Aorta (tissue), 5 donors: ENCODE results near the gene PHACTR1. TPM values are rescaled to one million over a fixed set of nuclear protein-coding genes. Genes with fewer than 3 reads are reported as not detected.
"Not testable (repeated sequence)": the region's sequence is repeated elsewhere in the genome, so short reads cannot be mapped to it uniquely, and the experiment has no call there.

Experiments
- ATAC-seq: fragments of 200-7000 bp; cut with Tn5 transposase; one replicate; pipeline ENCODE4 v1.9.1; 2022; ENCODE audit warnings: moderate library complexity; ENCODE audit not compliant: low FRiP score
- DNase-seq, 2 donors: peaks; one replicate each; pipeline ENCODE4 v3.0.0-alpha.2; 2020
- H3K27ac ChIP-seq, 2 donors: one replicate each; pipeline ENCODE4 v1.5.1; 2013; ENCODE audit warnings: low read length in 2 of 2, mild to moderate bottlenecking in 2 of 2, moderate library complexity in 2 of 2, control low read depth in 1 of 2, inconsistent platforms in 1 of 2, low read depth in 1 of 2
- H3K27me3 ChIP-seq, 2 donors: one replicate each; pipeline ENCODE4 v1.6.1; 2013; ENCODE audit warnings: control low read depth in 1 of 2, low read length in 1 of 2, mild to moderate bottlenecking in 1 of 2, moderate library complexity in 1 of 2; ENCODE audit not compliant: insufficient read depth in 2 of 2, control insufficient read depth in 1 of 2
- H3K36me3 ChIP-seq, 2 donors: one replicate each; pipeline ENCODE4 v1.6.1; 2013; ENCODE audit warnings: control low read depth in 1 of 2, low read length in 1 of 2, mild to moderate bottlenecking in 1 of 2; ENCODE audit not compliant: insufficient read depth in 2 of 2, control insufficient read depth in 1 of 2
- H3K4me1 ChIP-seq, 2 donors: one replicate each; pipeline ENCODE4 v1.6.1; 2013; ENCODE audit warnings: low read length in 2 of 2, control low read depth in 1 of 2, mild to moderate bottlenecking in 1 of 2, moderate library complexity in 1 of 2; ENCODE audit not compliant: insufficient read depth in 2 of 2, control insufficient read depth in 1 of 2
- H3K4me3 ChIP-seq, 2 donors: one replicate each; pipeline ENCODE4 v1.5.1; 2013; ENCODE audit warnings: low read length in 2 of 2, control low read depth in 1 of 2, mild to moderate bottlenecking in 1 of 2
- H3K9me3 ChIP-seq: one replicate; pipeline ENCODE4 v1.6.1; 2013; ENCODE audit warnings: mild to moderate bottlenecking, low read length; ENCODE audit not compliant: control insufficient read depth
- WGBS, 2 donors: extraction: QIAGEN DNeasy Blood & Tissue Kit; methylation state at CpG; one replicate each; pipeline ENCODE4 v1.1.7; 2013; 5-methylcytosine and 5-hydroxymethylcytosine counted together
- intact Hi-C, 2 donors: fragments of 100-400 bp; cut with DNase I; formaldehyde crosslinking; loops; one replicate each; pipeline versions ENCODE4 v1.14.2 to v1.15.0; 2022
- polyA plus RNA-seq, 2 donors: library from polyadenylated mRNA; stranded (reverse); fragments of 200-250 nt; gene quantifications; one replicate each; pipeline ENCODE4 v1.2.3, GENCODE V29; 2013
- total RNA-seq, 2 donors: library from RNA; stranded (reverse); fragmentation: NEBNext Ultra II Directional; extraction: Animal tissue kit (Norgen Biotek cat#: 25700); gene quantifications; one replicate each; pipeline ENCODE4 v1.2.1, GENCODE V29; 2021
- donor health status: healthy with polysubstance abuse.
- donor health status: Bipolar disorder and iron deficiency.
- donor health status: DM: no; HTN: no; CAD: no.
- donor health status: DM: no; HTN: no; CAD: no.
- donor health status: DM: yes; HTN: yes; CAD: no.

Gene PHACTR1
- total and polyA plus RNA-seq, 4 donors = 3.2 to 89.4 (median 20.1) TPM

DNA sequence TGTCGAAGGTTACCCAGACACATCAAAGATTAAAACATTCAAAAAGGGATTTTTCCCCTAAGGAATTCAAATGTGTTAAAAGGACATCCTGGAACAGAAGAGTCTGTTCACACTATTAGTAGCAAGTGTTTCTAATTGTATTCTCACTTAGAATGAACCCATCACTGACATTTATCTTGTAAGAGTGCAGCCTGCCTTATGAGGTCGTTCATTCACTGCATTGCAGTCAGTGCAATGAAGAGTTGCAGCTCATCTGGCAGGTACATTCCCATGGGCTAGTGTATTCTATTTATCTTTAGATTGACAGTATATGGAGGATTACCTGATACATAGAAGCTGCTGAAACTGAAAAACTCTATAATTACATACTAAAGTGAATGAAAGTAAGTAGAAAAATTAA lies 36.5 kb downstream of the PHACTR1 start:
- no peaks in the 10 kb centered on the region for H3K4me1 ChIP-seq
- no peak overlapping the region for H3K4me3 ChIP-seq

DNA sequence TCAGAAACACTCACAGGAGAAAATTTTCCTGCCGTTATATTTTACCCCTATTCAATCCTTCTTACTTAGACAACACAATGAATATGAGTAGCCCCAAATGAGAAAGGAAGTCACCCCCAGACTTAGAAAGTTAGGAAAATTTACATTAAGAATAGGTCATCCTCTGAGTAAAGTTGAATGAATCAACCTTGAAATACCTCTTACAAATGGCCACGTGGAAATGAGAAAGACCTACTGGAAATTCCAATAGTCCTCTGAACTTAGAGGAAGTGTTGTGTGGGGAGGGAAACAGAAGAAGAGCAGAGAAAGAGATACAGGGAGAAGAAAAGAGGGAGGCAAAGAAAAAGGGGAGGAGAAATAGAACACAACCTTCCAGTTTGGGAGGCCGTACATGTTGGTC lies 43.7 kb downstream of the PHACTR1 start:
- Histone ChIP-seq H3K4me3 (no peak overlapping the region), H3K27me3 (no peaks in the 10 kb centered on the region), H3K36me3 (no peaks in the 10 kb centered on the region), H3K9me3 (peaks cover 3% of the 10 kb centered on the region), H3K27ac (no peak overlapping the region), H3K4me1 (no peaks in the 10 kb centered on the region)
- intact Hi-C loops = no loop called here
- no peak for DNase-seq
- ATAC-seq = no peak
- WGBS, 2 donors = 81 to 87% methylated on average over 3 of the region's 3 CpGs

More for the DNA sequence above, 36.5 kb downstream of the PHACTR1 start:
- Histone ChIP-seq H3K36me3 (no peaks in the 10 kb centered on the region), H3K27me3 (peaks cover 0 to 6% of the 10 kb centered on the region in 2 donors), H3K27ac (no peak overlapping the region), H3K9me3 (peaks cover 1% of the 10 kb centered on the region)
- intact Hi-C loops = no loop called here
- WGBS, 2 donors = 77 to 80% methylated on average over 2 of the region's 2 CpGs
- ATAC-seq (no peak), DNase-seq (no peak)

DNA sequence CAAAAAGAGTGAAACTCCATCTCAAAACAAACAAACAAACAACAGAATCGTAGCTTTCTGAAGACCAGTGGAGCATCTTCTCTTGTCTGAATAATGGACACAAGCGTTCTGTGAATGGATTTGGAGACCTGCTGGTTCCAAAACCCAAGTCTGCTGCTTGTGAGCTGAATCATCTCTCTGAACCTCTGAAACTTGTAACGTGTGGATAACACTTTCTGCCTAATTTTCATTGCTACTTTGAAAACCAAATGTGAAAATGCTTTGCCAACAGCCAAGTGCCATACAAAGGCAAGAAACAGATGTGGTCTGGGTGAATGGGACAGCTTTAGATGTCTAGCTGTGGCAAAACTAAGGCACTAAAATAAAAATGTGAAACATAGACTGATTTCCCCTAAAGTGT lies 44.3 kb downstream of the PHACTR1 start:
- H3K27me3 ChIP-seq = no peaks in the 10 kb centered on the region
- no peaks in the 10 kb centered on the region for H3K4me1 ChIP-seq
- no peak overlapping the region for H3K27ac ChIP-seq
- no peak for ATAC-seq
- no peak for DNase-seq
- H3K36me3 ChIP-seq = no peaks in the 10 kb centered on the region
- no peak overlapping the region for H3K4me3 ChIP-seq
- WGBS, 2 donors = 68 to 77% methylated on average over 3 of the region's 3 CpGs
- intact Hi-C loops = no loop called here
- peaks cover 3% of the 10 kb centered on the region for H3K9me3 ChIP-seq

DNA sequence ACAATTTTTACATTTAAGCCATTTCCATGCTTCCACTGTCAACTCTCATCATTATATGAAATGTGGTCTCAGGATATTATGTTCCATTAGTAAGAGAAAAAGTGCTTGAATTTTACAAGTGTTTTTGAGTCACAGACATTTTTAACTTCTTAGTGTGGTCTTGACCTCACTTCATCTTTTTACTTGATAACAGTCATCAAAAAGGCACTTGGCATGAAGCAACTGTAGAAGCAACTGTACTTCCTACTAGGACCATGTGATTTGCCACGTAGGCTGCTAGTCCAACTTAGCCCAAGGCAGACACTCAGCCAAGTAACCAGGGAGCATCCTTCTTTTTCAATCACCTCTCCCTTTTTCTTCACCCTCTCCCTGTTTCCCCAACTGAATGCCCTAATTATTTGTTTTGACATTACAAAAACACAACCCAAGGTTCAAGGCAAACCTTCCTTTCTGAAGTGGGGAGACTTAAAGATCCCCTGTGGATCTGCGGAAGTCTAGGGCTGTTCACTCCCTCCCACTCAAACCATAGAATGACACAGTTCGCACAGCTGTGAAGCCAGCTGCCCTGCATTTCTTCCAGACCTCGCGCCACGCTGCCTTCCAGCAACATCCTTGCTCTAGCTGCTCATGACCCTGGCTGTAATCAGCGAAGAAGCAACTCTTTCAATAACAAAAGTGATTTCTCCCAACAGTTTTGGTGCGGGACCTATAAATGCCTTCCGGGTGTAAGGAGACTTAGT lies 45.0 kb downstream of the PHACTR1 start:
- WGBS, 2 donors = 63 to 65% methylated on average over 9 of the region's 9 CpGs
- H3K27me3 ChIP-seq = no peaks in the 10 kb centered on the region
- no peaks in the 10 kb centered on the region for H3K4me1 ChIP-seq
- no peak overlapping the region for H3K4me3 ChIP-seq
- peaks cover 3% of the 10 kb centered on the region for H3K9me3 ChIP-seq
- ATAC-seq (no peak), DNase-seq (no peak)
- intact Hi-C loops = no loop called here
- no peaks in the 10 kb centered on the region for H3K36me3 ChIP-seq
- no peak overlapping the region for H3K27ac ChIP-seq

DNA sequence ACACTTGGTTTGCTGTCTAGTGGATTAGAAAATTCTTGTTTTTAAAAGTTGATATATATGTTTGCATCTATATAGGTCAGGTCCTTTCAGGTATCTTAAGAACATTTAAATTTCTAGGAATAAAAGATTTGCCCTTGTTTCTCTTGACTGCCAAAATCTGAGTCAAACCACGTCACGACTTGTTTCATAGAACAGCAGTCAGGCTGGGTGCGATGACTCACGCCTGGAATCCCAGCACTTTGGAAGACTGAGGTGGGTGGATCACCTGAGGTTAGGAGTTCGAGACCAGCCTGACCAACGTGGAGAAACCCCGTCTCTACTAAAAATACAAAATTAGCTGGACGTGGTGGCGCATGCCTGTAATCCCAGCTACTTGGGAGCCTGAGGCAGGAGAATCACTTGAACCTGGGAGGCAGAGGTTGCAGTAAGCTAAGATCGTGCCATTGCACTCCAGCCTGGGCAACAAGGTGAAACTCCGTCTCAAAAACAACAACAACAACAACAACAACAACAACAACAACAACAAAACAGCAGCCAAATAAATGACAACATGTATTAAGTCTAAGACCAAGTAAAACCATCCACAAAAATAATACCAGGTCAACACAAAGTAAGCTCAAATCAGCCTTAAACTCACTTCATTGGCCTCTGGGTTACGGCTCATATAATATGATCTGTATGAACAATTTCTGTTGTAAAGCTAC lies 46.3 kb downstream of the PHACTR1 start:
- intact Hi-C loops, ATAC-seq, H3K9me3 ChIP-seq, DNase-seq, H3K4me3 ChIP-seq, H3K36me3 ChIP-seq, H3K27me3 ChIP-seq, H3K4me1 ChIP-seq, H3K27ac ChIP-seq: not testable (repeated sequence)
- WGBS, 2 donors = 84 to 85% methylated on average over 12 of the region's 12 CpGs

DNA sequence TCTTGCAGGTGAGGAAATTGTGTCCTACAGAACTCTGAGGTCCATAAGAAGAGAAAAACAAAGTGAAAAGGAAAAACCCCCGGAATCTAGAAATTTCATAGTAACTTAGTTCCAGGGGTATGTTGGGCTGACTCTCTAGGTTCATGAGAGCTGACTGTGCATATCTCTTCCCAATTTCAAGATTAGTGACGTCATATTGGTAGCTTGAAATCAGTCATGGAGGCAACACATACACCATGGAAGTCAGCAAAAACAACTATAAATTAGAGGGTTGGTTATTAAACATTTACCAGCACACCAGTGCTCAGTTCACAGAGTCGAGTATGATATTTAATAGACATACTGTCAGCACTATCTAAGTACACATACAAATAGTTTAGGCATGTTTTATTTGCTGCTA lies 49.8 kb downstream of the PHACTR1 start:
- 68 to 69% methylated on average over 3 of the region's 3 CpGs for WGBS, 2 donors
- peaks cover 2% of the 10 kb centered on the region for H3K9me3 ChIP-seq
- intact Hi-C loops = no loop called here
- H3K4me3 ChIP-seq = no peak overlapping the region
- ATAC-seq (no peak), DNase-seq (no peak)
- no peaks in the 10 kb centered on the region for H3K4me1 ChIP-seq
- H3K27ac ChIP-seq = no peak overlapping the region
- H3K36me3 ChIP-seq = no peaks in the 10 kb centered on the region
- peaks cover 0 to 3% of the 10 kb centered on the region in 2 donors for H3K27me3 ChIP-seq

DNA sequence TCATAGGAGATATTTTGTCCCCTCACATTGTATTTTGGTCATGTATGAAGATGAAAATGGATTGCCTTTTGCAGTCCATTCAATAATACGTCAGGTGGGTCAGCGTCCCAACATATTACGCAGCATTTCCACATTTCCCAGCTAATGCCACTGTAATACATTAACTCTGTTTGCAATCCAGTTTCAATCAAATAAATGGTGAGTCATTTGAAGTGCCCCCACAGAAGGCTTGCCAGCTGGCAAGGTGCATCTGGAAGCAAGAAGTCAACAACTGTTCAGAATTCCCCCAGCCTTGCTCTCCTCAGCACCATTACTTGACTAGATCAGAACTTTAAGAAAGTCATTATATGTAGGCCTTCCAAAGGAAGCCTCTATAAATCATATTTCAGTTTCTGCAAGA lies 50.4 kb downstream of the PHACTR1 start:
- Histone ChIP-seq H3K4me3 (no peak overlapping the region), H3K27me3 (peaks cover 0 to 3% of the 10 kb centered on the region in 2 donors), H3K27ac (no peak overlapping the region), H3K36me3 (no peaks in the 10 kb centered on the region), H3K9me3 (peaks cover 1% of the 10 kb centered on the region), H3K4me1 (no peaks in the 10 kb centered on the region)
- DNase-seq (no peak), ATAC-seq (no peak)
- intact Hi-C loops = no loop called here
- WGBS, 2 donors = 95 to 96% methylated on average over 3 of the region's 3 CpGs

DNA sequence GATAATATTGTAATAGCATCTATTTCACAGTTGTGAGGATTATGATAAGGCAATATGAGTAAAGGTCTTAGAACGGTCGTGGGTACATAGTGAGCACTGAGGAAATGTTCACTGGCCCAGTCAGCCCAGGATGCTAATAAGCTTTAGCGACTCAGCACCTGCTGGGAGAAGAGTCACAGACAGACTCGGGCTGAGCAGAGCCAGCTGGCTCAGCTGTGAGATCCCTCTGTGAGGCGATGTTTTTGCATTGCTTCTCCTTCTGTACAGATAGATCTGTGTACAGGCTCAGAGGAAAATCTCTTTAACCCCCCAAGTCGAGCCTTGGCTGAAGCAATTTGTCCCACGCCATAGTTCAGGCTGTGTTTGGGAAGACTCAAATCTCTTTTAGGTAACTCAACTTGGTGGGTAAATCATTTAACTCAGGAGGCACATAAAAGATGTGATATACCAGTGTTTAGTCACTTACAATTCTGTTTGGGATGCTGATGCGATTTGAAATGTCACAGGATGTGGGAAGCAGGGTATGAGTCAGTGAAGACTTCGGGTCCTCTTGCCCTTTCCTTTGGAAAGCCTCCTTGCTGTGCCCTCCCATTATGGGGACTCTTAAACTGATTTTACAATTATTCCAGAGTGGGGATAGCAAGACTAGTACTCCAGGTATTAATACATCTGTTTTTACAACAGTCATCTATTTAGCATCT lies 53.1 kb downstream of the PHACTR1 start:
- peaks cover 1% of the 10 kb centered on the region for H3K9me3 ChIP-seq
- no peak overlapping the region for H3K27ac ChIP-seq
- no peak for ATAC-seq
- intact Hi-C loops = no loop called here
- no peak overlapping the region for H3K4me3 ChIP-seq
- no peaks in the 10 kb centered on the region for H3K4me1 ChIP-seq
- DNase-seq = no peak
- no peaks in the 10 kb centered on the region for H3K36me3 ChIP-seq
- 66 to 69% methylated on average over 9 of the region's 9 CpGs for WGBS, 2 donors
- peaks cover 0 to 3% of the 10 kb centered on the region in 2 donors for H3K27me3 ChIP-seq
